H1 (cell line): ENCODE data around the gene OTOS. TPM values are rescaled to one million over a fixed set of nuclear protein-coding genes. Genes with fewer than 3 reads are reported as not detected.

ENCODE experiments used
- CBX8 ChIP-seq: fragments of 300-800, 300-1000 bp; sonication (generic); IDR thresholded peaks from 2 replicates; pipeline ENCODE4 v1.7.1; 2016; ENCODE audit warnings: low read depth, low read length, borderline replicate concordance
- CHD2 ChIP-seq: IDR thresholded peaks from 2 replicates; pipeline ENCODE4 v1.6.1; 2012; ENCODE audit warnings: low read length, improper control_type of control experiment
- KDM4A ChIP-seq: IDR thresholded peaks from one replicate; pipeline ENCODE4 v1.7.1; 2012; ENCODE audit warnings: low read depth, mild to moderate bottlenecking, moderate library complexity, low read length, inconsistent platforms; ENCODE audit not compliant: severe bottlenecking
- KDM5A ChIP-seq: fragments of 200-600 bp; IDR thresholded peaks from 2 replicates; pipeline ENCODE4 v1.7.1; 2012; ENCODE audit warnings: mild to moderate bottlenecking, low read length, inconsistent platforms, mixed read lengths
- RAD21 ChIP-seq, 2 experiments: IDR thresholded peaks in 1 of 2; conservative IDR thresholded peaks in 1 of 2; 2 replicates each; pipeline ENCODE4 v1.6.1; 2011; ENCODE audit warnings: low read depth in 2 of 2, low read length in 2 of 2, improper control_type of control experiment in 1 of 2, inconsistent platforms in 1 of 2, mild to moderate bottlenecking in 1 of 2, moderate library complexity in 1 of 2
- SP2 ChIP-seq: IDR thresholded peaks from 2 replicates; pipeline ENCODE4 v1.6.1; 2012; ENCODE audit warnings: mild to moderate bottlenecking, low read length, inconsistent platforms
- SP4 ChIP-seq: IDR thresholded peaks from 2 replicates; pipeline ENCODE4 v1.6.1; 2012; ENCODE audit warnings: low read length, inconsistent platforms
- TEAD4 ChIP-seq: IDR thresholded peaks from 2 replicates; pipeline ENCODE4 v1.6.1; 2012; ENCODE audit warnings: low read depth, low read length, inconsistent platforms, mixed read lengths
- YY1 ChIP-seq: IDR thresholded peaks from 2 replicates; pipeline ENCODE4 v1.6.1; 2011; ENCODE audit warnings: low read depth, mild to moderate bottlenecking, low read length
- polyA plus RNA-seq, 7 experiments: library from polyadenylated mRNA; depleted of rRNA in 3 of 7; stranded (reverse) in 5 of 7; unstranded in 2 of 7; fragments of >200 nt in 5 of 7; fragments of 200-250 nt in 2 of 7; gene quantifications; 1 replicate in 5 of 7; 2 replicates in 1 of 7; 4 replicates in 1 of 7; pipeline versions ENCODE4 v1.2.1 to v1.2.3, GENCODE V29; 2011 to 2013; ENCODE audit warnings: missing spikeins in 2 of 7, mixed read lengths in 2 of 7
- total RNA-seq: library from RNA; stranded (reverse); fragmentation: NEBNext Ultra II Directional; extraction: Animal tissue kit (Norgen Biotek cat#: 25700); gene quantifications from 2 replicates; pipeline ENCODE4 v1.2.1, GENCODE V29; 2021

Gene OTOS
- total and polyA plus RNA-seq, 2 of the 8 experiments (the other 6 are each of a cell fraction or from before 2014, with no cell fraction given), result 0.17 TPM; not detected in 1

GRCh38 chr2:240114233-240114632 lies 26.2 kb downstream of the OTOS start (continued):
- TF ChIP-seq RAD21 (IDR thresholded peaks at IDR 0.05 in 1 of 2, conservative IDR thresholded peaks at IDR 0.05 in 1 of 2; ENCODE audit: low read depth in 2 of 2, low read length in 2 of 2) (no peak), SP4 (no peak), CHD2 (no peak), YY1 (no peak), KDM5A (no peak), TEAD4 (no peak), CBX8 (no peak), SP2 (no peak), KDM4A (no peak)
